ENCODE measurements around the gene SPACA9.

SPACA9 gene

GRCh38 chr9:132878695-132879456, at the start of gene SPACA9:
Gene SPACA9 (plus strand): TSS chr9:132878898. CDS start chr9:132883948, 5,050 bp downstream.
- no peak for DNase-seq (ENCODE audit: low read depth)

GRCh38 chr9:132832171-132832881, 46.4 kb upstream of the SPACA9 start:
- no peak for DNase-seq (ENCODE audit: low read depth)

- DNase-seq (ENCODE audit: low read depth), result no peak
These were observed 45.1 kb upstream of the SPACA9 start for GRCh38 chr9:132833550-132834121.

- DNase-seq (ENCODE audit: low read depth), result no peak
These were observed 44.4 kb upstream of the SPACA9 start for GRCh38 chr9:132834343-132834742.

GRCh38 chr9:132837501-132838286, 41.0 kb upstream of the SPACA9 start:
- no peak for DNase-seq (ENCODE audit: low read depth)

- DNase-seq (ENCODE audit: low read depth), result no peak
These were observed 40.4 kb upstream of the SPACA9 start for GRCh38 chr9:132838291-132838690.

- DNase-seq (ENCODE audit: low read depth), result no peak
These were observed 37.7 kb upstream of the SPACA9 start for GRCh38 chr9:132840980-132841379.

- DNase-seq (ENCODE audit: low read depth), result no peak
These were observed 36.3 kb upstream of the SPACA9 start for GRCh38 chr9:132842124-132843044.

GRCh38 chr9:132846109-132846917, 32.4 kb upstream of the SPACA9 start:
- DNase-seq (ENCODE audit: low read depth), result no peak

GRCh38 chr9:132846918-132847515, 31.7 kb upstream of the SPACA9 start:
- DNase-seq (ENCODE audit: low read depth), result no peak

GRCh38 chr9:132849185-132849706, 29.5 kb upstream of the SPACA9 start:
- no peak for DNase-seq (ENCODE audit: low read depth)

GRCh38 chr9:132853482-132853881, 25.2 kb upstream of the SPACA9 start:
- no peak for DNase-seq (ENCODE audit: low read depth)

GRCh38 chr9:132854832-132855231, 23.9 kb upstream of the SPACA9 start:
- no peak for DNase-seq (ENCODE audit: low read depth)

- no peak for DNase-seq (ENCODE audit: low read depth)
These were observed 22.8 kb upstream of the SPACA9 start for GRCh38 chr9:132855904-132856303.

- no peak for DNase-seq (ENCODE audit: low read depth)
These were observed 21.7 kb upstream of the SPACA9 start for GRCh38 chr9:132857031-132857430.

- no peak for DNase-seq (ENCODE audit: low read depth)
These were observed 20.9 kb upstream of the SPACA9 start for GRCh38 chr9:132857616-132858342.

- DNase-seq (ENCODE audit: low read depth), result no peak
These were observed 19.9 kb upstream of the SPACA9 start for GRCh38 chr9:132858751-132859150.

- DNase-seq (ENCODE audit: low read depth), result no peak
These were observed 17.0 kb upstream of the SPACA9 start for GRCh38 chr9:132861666-132862065.

- no peak for DNase-seq (ENCODE audit: low read depth)
These were observed 16.2 kb upstream of the SPACA9 start for GRCh38 chr9:132862533-132862932.
